ENCODE data around the gene RBMS1.

DNA sequence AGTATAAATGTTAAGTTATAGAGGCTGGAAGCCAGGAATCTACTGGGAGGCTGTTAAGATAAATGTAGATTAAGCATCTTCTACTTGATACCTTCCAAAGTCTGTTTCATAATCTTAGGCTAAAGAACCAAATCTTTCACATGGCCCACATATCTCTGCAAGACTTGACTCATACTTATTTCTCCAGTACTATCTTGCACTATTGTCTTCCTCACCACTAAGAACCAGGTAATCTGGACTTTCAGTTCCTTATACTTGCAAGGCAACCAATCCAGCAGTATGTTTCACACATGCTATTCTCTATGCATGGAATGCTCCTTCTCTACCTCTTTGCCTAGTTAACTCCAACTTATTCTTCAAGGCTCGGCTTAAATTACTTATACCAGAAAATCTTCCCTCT is 62.2 kb downstream of the RBMS1 start:
- TF ChIP-seq RXRA (CRISPR knock-in tag; IDR thresholded peaks at IDR 0.05) (no peak), RAD21 (CRISPR knock-in tag; IDR thresholded peaks at IDR 0.05) (no peak), SRSF1 (optimal IDR thresholded peaks at IDR 0.05; ENCODE audit: low read depth, low read length) (no peak), GABPB1 (CRISPR knock-in tag; IDR thresholded peaks at IDR 0.05) (no peak), SP1 (IDR thresholded peaks at IDR 0.05) (no peak), SP1 (CRISPR knock-in tag; IDR thresholded peaks at IDR 0.05) (no peak), KDM6A (CRISPR knock-in tag; IDR thresholded peaks at IDR 0.05; ENCODE audit: low read depth) (no peak), EP300 (IDR thresholded peaks at IDR 0.05; ENCODE audit: low read depth in 2 of 2, low read length in 2 of 2) (no peak), EP300 (CRISPR knock-in tag; IDR thresholded peaks at IDR 0.05; ENCODE audit: borderline replicate concordance) (no peak), ZFX (CRISPR knock-in tag; IDR thresholded peaks at IDR 0.05; ENCODE audit: low read depth) (no peak), ZNF577 (CRISPR knock-in tag; IDR thresholded peaks at IDR 0.05; ENCODE audit: borderline replicate concordance, low read depth) (no peak)
- TF ChIP-seq, protein P1, sequence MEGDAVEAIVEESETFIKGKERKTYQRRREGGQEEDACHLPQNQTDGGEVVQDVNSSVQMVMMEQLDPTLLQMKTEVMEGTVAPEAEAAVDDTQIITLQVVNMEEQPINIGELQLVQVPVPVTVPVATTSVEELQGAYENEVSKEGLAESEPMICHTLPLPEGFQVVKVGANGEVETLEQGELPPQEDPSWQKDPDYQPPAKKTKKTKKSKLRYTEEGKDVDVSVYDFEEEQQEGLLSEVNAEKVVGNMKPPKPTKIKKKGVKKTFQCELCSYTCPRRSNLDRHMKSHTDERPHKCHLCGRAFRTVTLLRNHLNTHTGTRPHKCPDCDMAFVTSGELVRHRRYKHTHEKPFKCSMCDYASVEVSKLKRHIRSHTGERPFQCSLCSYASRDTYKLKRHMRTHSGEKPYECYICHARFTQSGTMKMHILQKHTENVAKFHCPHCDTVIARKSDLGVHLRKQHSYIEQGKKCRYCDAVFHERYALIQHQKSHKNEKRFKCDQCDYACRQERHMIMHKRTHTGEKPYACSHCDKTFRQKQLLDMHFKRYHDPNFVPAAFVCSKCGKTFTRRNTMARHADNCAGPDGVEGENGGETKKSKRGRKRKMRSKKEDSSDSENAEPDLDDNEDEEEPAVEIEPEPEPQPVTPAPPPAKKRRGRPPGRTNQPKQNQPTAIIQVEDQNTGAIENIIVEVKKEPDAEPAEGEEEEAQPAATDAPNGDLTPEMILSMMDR (CRISPR knock-in tag; IDR thresholded peaks at IDR 0.05) = no peak
- TF ChIP-seq, protein P2, sequence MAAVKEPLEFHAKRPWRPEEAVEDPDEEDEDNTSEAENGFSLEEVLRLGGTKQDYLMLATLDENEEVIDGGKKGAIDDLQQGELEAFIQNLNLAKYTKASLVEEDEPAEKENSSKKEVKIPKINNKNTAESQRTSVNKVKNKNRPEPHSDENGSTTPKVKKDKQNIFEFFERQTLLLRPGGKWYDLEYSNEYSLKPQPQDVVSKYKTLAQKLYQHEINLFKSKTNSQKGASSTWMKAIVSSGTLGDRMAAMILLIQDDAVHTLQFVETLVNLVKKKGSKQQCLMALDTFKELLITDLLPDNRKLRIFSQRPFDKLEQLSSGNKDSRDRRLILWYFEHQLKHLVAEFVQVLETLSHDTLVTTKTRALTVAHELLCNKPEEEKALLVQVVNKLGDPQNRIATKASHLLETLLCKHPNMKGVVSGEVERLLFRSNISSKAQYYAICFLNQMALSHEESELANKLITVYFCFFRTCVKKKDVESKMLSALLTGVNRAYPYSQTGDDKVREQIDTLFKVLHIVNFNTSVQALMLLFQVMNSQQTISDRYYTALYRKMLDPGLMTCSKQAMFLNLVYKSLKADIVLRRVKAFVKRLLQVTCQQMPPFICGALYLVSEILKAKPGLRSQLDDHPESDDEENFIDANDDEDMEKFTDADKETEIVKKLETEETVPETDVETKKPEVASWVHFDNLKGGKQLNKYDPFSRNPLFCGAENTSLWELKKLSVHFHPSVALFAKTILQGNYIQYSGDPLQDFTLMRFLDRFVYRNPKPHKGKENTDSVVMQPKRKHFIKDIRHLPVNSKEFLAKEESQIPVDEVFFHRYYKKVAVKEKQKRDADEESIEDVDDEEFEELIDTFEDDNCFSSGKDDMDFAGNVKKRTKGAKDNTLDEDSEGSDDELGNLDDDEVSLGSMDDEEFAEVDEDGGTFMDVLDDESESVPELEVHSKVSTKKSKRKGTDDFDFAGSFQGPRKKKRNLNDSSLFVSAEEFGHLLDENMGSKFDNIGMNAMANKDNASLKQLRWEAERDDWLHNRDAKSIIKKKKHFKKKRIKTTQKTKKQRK (IDR thresholded peaks at IDR 0.05; ENCODE audit: low read length) = no peak

Data from HepG2 (cell line).